ENCODE data around the gene DOC2A.

The DOC2A gene

GRCh38 chr16:29987371-29988085 lies 23.3 kb downstream of the DOC2A start:
- DNase-seq = no peak

GRCh38 chr16:29986931-29987330 lies 23.9 kb downstream of the DOC2A start:
- no peak for DNase-seq

GRCh38 chr16:29986231-29986630 lies 24.6 kb downstream of the DOC2A start:
- no peak for DNase-seq

GRCh38 chr16:29985271-29985811 lies 25.5 kb downstream of the DOC2A start:
- no peak for DNase-seq

- no peak for DNase-seq
Observed at GRCh38 chr16:29984764-29985147, 26.1 kb downstream of the DOC2A start.

- no peak for DNase-seq
Observed at GRCh38 chr16:29984137-29984763, 26.6 kb downstream of the DOC2A start.

- DNase-seq = no peak
Observed at GRCh38 chr16:29983420-29984136, 27.2 kb downstream of the DOC2A start.

- no peak for DNase-seq
Observed at GRCh38 chr16:29982560-29983419, 28.0 kb downstream of the DOC2A start.

GRCh38 chr16:29978564-29979270 lies 32.1 kb downstream of the DOC2A start:
- DNase-seq = no peak

- no peak for DNase-seq
Observed at GRCh38 chr16:29978081-29978480, 32.7 kb downstream of the DOC2A start.

- DNase-seq = no peak
Observed at GRCh38 chr16:29977063-29977825, 33.6 kb downstream of the DOC2A start.

- DNase-seq = no peak
Observed at GRCh38 chr16:29975811-29976511, 34.9 kb downstream of the DOC2A start.

GRCh38 chr16:29975134-29975538 lies 35.7 kb downstream of the DOC2A start:
- no peak for DNase-seq

- no peak for DNase-seq
Observed at GRCh38 chr16:29974291-29975133, 36.3 kb downstream of the DOC2A start.

GRCh38 chr16:29973384-29974246 lies 37.2 kb downstream of the DOC2A start, which contains the start of gene TAOK2:
Gene TAOK2, plus strand, starts transcription at chr16:29973868. Its CDS starts 3,905 bp downstream, at chr16:29977773.
- peak; percentile 100 for DNase-seq

- DNase-seq = no peak
Observed at GRCh38 chr16:29972992-29973383, 37.8 kb downstream of the DOC2A start.

GRCh38 chr16:29972500-29972899 lies 38.3 kb downstream of the DOC2A start:
- no peak for DNase-seq

GRCh38 chr16:29971304-29971703 lies 39.5 kb downstream of the DOC2A start:
- DNase-seq = no peak

- DNase-seq = no peak
Observed at GRCh38 chr16:29968205-29968604, 42.6 kb downstream of the DOC2A start.

Data from GDM1 (cell line).